ENCODE results near the gene CFAP73. TPM values are rescaled to one million over a fixed set of nuclear protein-coding genes. Genes with fewer than 3 reads are reported as not detected.

The CFAP73 gene
- total and polyA plus RNA-seq, 10 donors, result 0.64 to 0.71 (median 0.70) TPM; not detected in 7

DNA sequence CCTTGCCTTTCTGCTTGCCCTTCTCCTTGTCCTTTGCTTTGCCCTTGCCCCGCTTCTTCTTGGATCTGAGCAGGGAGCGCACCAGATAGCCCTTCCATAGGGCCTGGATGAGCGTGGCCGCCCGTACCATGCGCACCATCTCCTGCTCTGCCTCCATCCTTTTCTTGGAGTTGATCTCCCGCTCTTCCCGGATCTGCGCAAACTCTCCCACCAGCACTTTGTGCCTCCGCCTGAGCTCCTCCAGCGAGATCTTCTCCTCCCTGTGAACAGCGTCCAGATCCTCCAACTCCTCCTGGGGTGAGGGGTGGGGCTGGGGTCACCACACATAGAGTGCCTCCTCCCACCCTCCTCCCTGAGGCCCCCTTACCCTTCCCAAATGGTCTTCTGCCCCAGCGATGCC, 46.1 kb downstream of the CFAP73 start:
- Histone ChIP-seq H3K27me3 (replicated peaks in 1 of 7) (no peaks in the 10 kb centered on the region), H3K4me1 (peaks cover 5 to 43% (median 14%) of the 10 kb centered on the region in 6 donors), H3K9me3 (no peaks in the 10 kb centered on the region), H3K4me3 (no peak overlapping the region), H3K36me3 (peaks cover 0 to 26% (median 16%) of the 10 kb centered on the region in 6 donors), H3K27ac (no peak overlapping the region)
- WGBS, 5 donors, result 95 to 99% (median 96%) methylated on average over 13 of the region's 13 CpGs
- intact Hi-C loops (cut with DNase I; ENCODE audit: low total_unique reads), result no loop called here
- TF ChIP-seq POLR2AphosphoS5 (IDR thresholded peaks at IDR 0.05) (no peak), CTCF (IDR thresholded peaks at IDR 0.05 in 8 of 11, conservative IDR thresholded peaks at IDR 0.05 in 3 of 11) (no peak), POLR2A (IDR thresholded peaks at IDR 0.05) (no peak)
- DNase-seq, result no peak

DNA sequence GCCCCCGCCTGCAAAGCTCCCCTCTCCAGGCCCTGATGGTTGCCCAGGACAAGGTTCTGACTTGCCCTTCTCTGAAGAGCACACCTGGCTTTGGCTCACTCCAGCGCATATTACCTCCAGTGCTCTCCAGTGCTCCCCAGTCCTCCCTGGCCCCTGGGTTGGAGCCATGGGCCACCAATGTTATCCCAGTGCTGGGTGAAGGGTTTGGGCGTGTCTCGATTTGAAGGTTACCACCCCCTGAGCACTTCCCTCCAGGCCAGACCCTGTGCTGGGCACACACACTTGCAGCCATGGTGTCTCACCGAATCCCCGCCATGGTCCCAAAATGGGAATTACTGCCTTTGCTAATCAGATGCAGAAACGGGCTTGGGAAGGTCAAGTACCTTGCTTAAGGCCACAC, 47.1 kb downstream of the CFAP73 start:
- Histone ChIP-seq H3K9me3 (no peaks in the 10 kb centered on the region), H3K36me3 (peaks cover 0 to 16% (median 8%) of the 10 kb centered on the region in 6 donors), H3K27me3 (replicated peaks in 1 of 7) (no peaks in the 10 kb centered on the region), H3K4me3 (no peak overlapping the region), H3K4me1 (peaks cover 5 to 52% (median 14%) of the 10 kb centered on the region in 6 donors), H3K27ac (no peak overlapping the region)
- intact Hi-C loops (cut with DNase I; ENCODE audit: low total_unique reads), result no loop called here
- no peak for DNase-seq
- TF ChIP-seq POLR2A (IDR thresholded peaks at IDR 0.05), result no peak
- no peak for TF ChIP-seq POLR2AphosphoS5 (IDR thresholded peaks at IDR 0.05)
- TF ChIP-seq CTCF (IDR thresholded peaks at IDR 0.05 in 8 of 11, conservative IDR thresholded peaks at IDR 0.05 in 3 of 11), result no peak
- WGBS, 5 donors, result 76 to 87% (median 85%) methylated on average over 6 to 7 of the region's 7 CpGs

- H3K27ac ChIP-seq, result no peak overlapping the region
Observed at GRCh38 chr12:113196990-113197389, 47.5 kb downstream of the CFAP73 start.

More at GRCh38 chr12:113196990-113197389, 47.5 kb downstream of the CFAP73 start:
- WGBS, 5 donors, result 8 to 17% (median 10%) methylated on average over 4 of the region's 4 CpGs
- Histone ChIP-seq H3K4me1 (peaks cover 5 to 57% (median 14%) of the 10 kb centered on the region in 6 donors), H3K9me3 (no peaks in the 10 kb centered on the region), H3K4me3 (no peak overlapping the region), H3K36me3 (peaks cover 0 to 12% (median 4%) of the 10 kb centered on the region in 6 donors), H3K27me3 (replicated peaks in 1 of 7) (no peaks in the 10 kb centered on the region)
- TF ChIP-seq CTCF (IDR thresholded peaks at IDR 0.05 in 8 of 11, conservative IDR thresholded peaks at IDR 0.05 in 3 of 11) (peak; percentile 54 to 87 (median 75)), POLR2A (IDR thresholded peaks at IDR 0.05) (no peak), POLR2AphosphoS5 (IDR thresholded peaks at IDR 0.05) (peak in 1 of 3 donors; percentile 67)
- intact Hi-C loops (cut with DNase I; ENCODE audit: low total_unique reads), result no loop called here
- DNase-seq, result no peak
